Duodenal mucosa (tissue), 2 donors: ENCODE results near the gene CFAP299.

Experiments used
- H3K27ac ChIP-seq: one replicate; pipeline ENCODE4 v1.7.0; 2013; ENCODE audit warnings: low read depth, low read length
- H3K27me3 ChIP-seq, 2 donors: one replicate each; pipeline ENCODE4 v1.7.0; 2013; ENCODE audit warnings: low read length in 2 of 2, control low read depth in 1 of 2; ENCODE audit not compliant: insufficient read depth in 2 of 2, control insufficient read depth in 1 of 2
- H3K36me3 ChIP-seq, 2 donors: one replicate each; pipeline ENCODE4 v1.7.0; 2013; ENCODE audit warnings: low read length in 2 of 2, control low read depth in 1 of 2; ENCODE audit not compliant: insufficient read depth in 2 of 2, control insufficient read depth in 1 of 2
- H3K4me1 ChIP-seq, 2 donors: one replicate each; pipeline ENCODE4 v1.7.0; 2013; ENCODE audit warnings: low read length in 2 of 2, control low read depth in 1 of 2; ENCODE audit not compliant: insufficient read depth in 2 of 2, control insufficient read depth in 1 of 2
- H3K4me3 ChIP-seq, 2 donors: one replicate each; pipeline ENCODE4 v1.7.0; 2013; ENCODE audit warnings: low read length in 2 of 2, low read depth in 1 of 2
- H3K9ac ChIP-seq, 2 donors: one replicate each; pipeline ENCODE4 v1.7.0; 2013; ENCODE audit warnings: low read length in 2 of 2, low read depth in 1 of 2
- H3K9me3 ChIP-seq, 2 donors: one replicate each; pipeline ENCODE4 v1.7.0; 2013; ENCODE audit warnings: low read length in 2 of 2, control low read depth in 1 of 2; ENCODE audit not compliant: control insufficient read depth in 1 of 2

CFAP299 gene

GRCh38 chr4:80529026-80529425 lies 193.5 kb downstream of the CFAP299 start:
- Histone ChIP-seq H3K27ac (no peak overlapping the region), H3K36me3 (no peaks in the 10 kb centered on the region), H3K4me3 (no peak overlapping the region), H3K9ac (no peak overlapping the region), H3K9me3 (no peaks in the 10 kb centered on the region), H3K4me1 (no peaks in the 10 kb centered on the region), H3K27me3 (no peaks in the 10 kb centered on the region)

- Histone ChIP-seq H3K4me3 (no peak overlapping the region), H3K4me1 (no peaks in the 10 kb centered on the region), H3K9me3 (no peaks in the 10 kb centered on the region), H3K27ac (no peak overlapping the region), H3K36me3 (no peaks in the 10 kb centered on the region), H3K27me3 (no peaks in the 10 kb centered on the region), H3K9ac (no peak overlapping the region)
These were observed 197.3 kb downstream of the CFAP299 start for GRCh38 chr4:80532674-80533333.

- H3K9me3 ChIP-seq = no peaks in the 10 kb centered on the region
- H3K4me3 ChIP-seq = no peak overlapping the region
- H3K36me3 ChIP-seq = no peaks in the 10 kb centered on the region
- H3K4me1 ChIP-seq = no peaks in the 10 kb centered on the region
- no peak overlapping the region for H3K27ac ChIP-seq
- H3K9ac ChIP-seq = no peak overlapping the region
- H3K27me3 ChIP-seq = no peaks in the 10 kb centered on the region
These were observed 200.0 kb downstream of the CFAP299 start for GRCh38 chr4:80535551-80535950.

- Histone ChIP-seq H3K4me1 (no peaks in the 10 kb centered on the region), H3K4me3 (no peak overlapping the region), H3K9me3 (no peaks in the 10 kb centered on the region), H3K27me3 (no peaks in the 10 kb centered on the region), H3K36me3 (no peaks in the 10 kb centered on the region), H3K9ac (no peak overlapping the region), H3K27ac (no peak overlapping the region)
These were observed 202.9 kb downstream of the CFAP299 start for GRCh38 chr4:80538276-80538926.

- Histone ChIP-seq H3K4me1 (no peaks in the 10 kb centered on the region), H3K36me3 (no peaks in the 10 kb centered on the region), H3K9me3 (no peaks in the 10 kb centered on the region), H3K27me3 (no peaks in the 10 kb centered on the region), H3K9ac (no peak overlapping the region), H3K4me3 (no peak overlapping the region), H3K27ac (no peak overlapping the region)
These were observed 203.7 kb downstream of the CFAP299 start for GRCh38 chr4:80539190-80539589.

GRCh38 chr4:80540349-80540748 lies 204.8 kb downstream of the CFAP299 start:
- no peaks in the 10 kb centered on the region for H3K9me3 ChIP-seq
- H3K4me3 ChIP-seq = no peak overlapping the region
- H3K27ac ChIP-seq = no peak overlapping the region
- no peaks in the 10 kb centered on the region for H3K4me1 ChIP-seq
- H3K27me3 ChIP-seq = no peaks in the 10 kb centered on the region
- no peaks in the 10 kb centered on the region for H3K36me3 ChIP-seq
- H3K9ac ChIP-seq = no peak overlapping the region

GRCh38 chr4:80540785-80541469 lies 205.4 kb downstream of the CFAP299 start:
- Histone ChIP-seq H3K4me3 (no peak overlapping the region), H3K9ac (no peak overlapping the region), H3K27me3 (no peaks in the 10 kb centered on the region), H3K36me3 (no peaks in the 10 kb centered on the region), H3K27ac (no peak overlapping the region), H3K4me1 (no peaks in the 10 kb centered on the region), H3K9me3 (no peaks in the 10 kb centered on the region)

GRCh38 chr4:80542747-80543146 lies 207.2 kb downstream of the CFAP299 start:
- Histone ChIP-seq H3K36me3 (no peaks in the 10 kb centered on the region), H3K9ac (no peak overlapping the region), H3K4me3 (no peak overlapping the region), H3K9me3 (no peaks in the 10 kb centered on the region), H3K27ac (no peak overlapping the region), H3K27me3 (no peaks in the 10 kb centered on the region), H3K4me1 (no peaks in the 10 kb centered on the region)

- no peaks in the 10 kb centered on the region for H3K4me1 ChIP-seq
- no peaks in the 10 kb centered on the region for H3K27me3 ChIP-seq
- no peaks in the 10 kb centered on the region for H3K9me3 ChIP-seq
- no peak overlapping the region for H3K4me3 ChIP-seq
- H3K36me3 ChIP-seq = no peaks in the 10 kb centered on the region
- no peak overlapping the region for H3K27ac ChIP-seq
- no peak overlapping the region for H3K9ac ChIP-seq
These were observed 224.8 kb downstream of the CFAP299 start for GRCh38 chr4:80560337-80560736.

- Histone ChIP-seq H3K27ac (no peak overlapping the region), H3K27me3 (no peaks in the 10 kb centered on the region), H3K36me3 (no peaks in the 10 kb centered on the region), H3K9me3 (no peaks in the 10 kb centered on the region), H3K4me3 (peak overlapping the region; percentile 26 to 60), H3K9ac (no peak overlapping the region), H3K4me1 (no peaks in the 10 kb centered on the region)
These were observed 230.8 kb downstream of the CFAP299 start for GRCh38 chr4:80566203-80566872.
